ENCODE measurements around the gene ADGRL2.

- no peak for TF ChIP-seq CTCF (IDR thresholded peaks at IDR 0.05)
- no peak for TF ChIP-seq POLR2A (IDR thresholded peaks at IDR 0.05)
Observed at GRCh38 chr1:81833722-81834121, 33.0 kb downstream of the ADGRL2 start.
